Measurements from ENCODE around the gene DENND1A.

DNA sequence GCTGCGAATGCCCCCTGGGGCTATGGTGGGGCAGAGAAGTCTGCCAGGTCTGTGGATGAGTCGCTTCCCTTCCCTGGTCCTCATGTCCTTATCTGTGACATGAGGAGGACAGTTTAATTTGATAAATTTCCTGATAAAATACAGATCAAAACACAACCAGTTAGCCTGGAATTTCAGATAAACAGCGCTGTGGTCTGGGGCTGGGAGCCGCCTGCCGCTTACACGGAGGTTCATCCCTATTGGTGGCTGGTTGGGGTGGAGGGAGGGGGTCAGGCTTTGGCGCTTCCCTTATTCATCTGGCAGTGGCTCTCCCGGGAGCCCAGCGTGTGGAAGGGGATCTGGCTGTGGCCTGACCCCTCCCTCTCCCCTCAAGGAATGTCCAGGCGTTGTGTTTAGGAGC lies 556.0 kb downstream of the DENND1A start:
- no peak for TF ChIP-seq POLR2A (IDR thresholded peaks at IDR 0.05)
- TF ChIP-seq, protein P1, sequence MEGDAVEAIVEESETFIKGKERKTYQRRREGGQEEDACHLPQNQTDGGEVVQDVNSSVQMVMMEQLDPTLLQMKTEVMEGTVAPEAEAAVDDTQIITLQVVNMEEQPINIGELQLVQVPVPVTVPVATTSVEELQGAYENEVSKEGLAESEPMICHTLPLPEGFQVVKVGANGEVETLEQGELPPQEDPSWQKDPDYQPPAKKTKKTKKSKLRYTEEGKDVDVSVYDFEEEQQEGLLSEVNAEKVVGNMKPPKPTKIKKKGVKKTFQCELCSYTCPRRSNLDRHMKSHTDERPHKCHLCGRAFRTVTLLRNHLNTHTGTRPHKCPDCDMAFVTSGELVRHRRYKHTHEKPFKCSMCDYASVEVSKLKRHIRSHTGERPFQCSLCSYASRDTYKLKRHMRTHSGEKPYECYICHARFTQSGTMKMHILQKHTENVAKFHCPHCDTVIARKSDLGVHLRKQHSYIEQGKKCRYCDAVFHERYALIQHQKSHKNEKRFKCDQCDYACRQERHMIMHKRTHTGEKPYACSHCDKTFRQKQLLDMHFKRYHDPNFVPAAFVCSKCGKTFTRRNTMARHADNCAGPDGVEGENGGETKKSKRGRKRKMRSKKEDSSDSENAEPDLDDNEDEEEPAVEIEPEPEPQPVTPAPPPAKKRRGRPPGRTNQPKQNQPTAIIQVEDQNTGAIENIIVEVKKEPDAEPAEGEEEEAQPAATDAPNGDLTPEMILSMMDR (IDR thresholded peaks at IDR 0.05) = no peak
